Stimulated activated CD4-positive, alpha-beta T cell treated with anti-CD3 and anti-CD28 coated beads, Interleukin-2, amount 100 ng/mL, for 4 hours (primary cell): Measurements from ENCODE around the gene INPP5A.

ENCODE experiments used
- DNase-seq: peaks from one replicate; pipeline ENCODE4 v3.0.0-alpha.2; 2020; ENCODE audit warnings: low read depth

INPP5A gene

DNA sequence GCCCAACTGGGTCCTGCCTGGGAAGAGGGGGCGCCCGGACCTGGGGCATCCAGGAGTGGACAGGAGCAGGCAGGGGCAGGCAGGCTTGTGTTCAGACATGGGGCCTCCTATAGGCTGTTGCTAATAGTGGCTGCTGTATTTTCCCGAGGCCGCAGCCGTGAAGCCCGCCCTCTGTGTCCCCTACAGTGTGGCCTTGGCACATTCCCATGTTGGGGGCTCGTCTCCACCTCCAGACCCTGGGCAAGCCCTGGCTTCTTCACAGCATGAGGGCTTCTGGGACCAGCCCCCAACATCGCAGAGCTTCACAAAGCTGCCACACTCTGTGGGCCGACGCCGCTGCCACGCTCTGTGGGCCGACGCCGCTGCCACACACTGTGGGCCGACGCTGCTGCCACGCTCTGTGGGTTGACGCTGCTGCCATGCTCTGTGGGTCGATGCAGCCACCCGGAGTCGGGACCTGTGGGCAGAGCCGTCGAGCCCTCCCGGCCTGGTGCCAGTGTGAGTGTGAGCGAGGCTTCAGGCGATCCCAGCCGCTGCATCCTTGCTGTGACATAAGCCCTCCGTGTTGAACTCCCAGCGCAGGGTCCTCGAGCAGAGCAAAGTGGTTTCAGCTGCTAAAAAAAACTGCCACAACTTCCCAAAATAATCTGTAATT, 109.0 kb downstream of the INPP5A start:
- DNase-seq, result no peak

DNA sequence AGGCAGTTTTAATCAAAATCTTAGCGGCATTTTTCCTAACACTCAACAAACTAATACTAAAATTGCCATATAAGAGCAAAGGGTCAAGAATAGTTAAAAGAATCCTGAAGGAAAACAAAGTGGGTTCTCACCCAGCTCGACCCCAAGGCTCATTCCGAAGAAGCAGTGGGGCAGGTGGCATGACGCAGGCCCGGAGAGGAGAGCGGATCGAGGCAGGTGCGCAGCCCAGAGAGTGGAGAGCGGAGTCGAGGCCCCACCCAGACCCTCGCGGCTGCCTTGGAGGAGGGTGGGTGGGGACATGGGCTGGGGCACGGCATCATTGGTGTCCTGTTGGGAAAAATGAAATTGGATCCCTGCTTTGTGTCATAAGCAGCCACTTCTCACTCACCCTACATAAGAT, 109.8 kb downstream of the INPP5A start:
- DNase-seq, result no peak

GRCh38 chr10:132648072-132648850, 110.7 kb downstream of the INPP5A start:
- DNase-seq, result no peak

DNA sequence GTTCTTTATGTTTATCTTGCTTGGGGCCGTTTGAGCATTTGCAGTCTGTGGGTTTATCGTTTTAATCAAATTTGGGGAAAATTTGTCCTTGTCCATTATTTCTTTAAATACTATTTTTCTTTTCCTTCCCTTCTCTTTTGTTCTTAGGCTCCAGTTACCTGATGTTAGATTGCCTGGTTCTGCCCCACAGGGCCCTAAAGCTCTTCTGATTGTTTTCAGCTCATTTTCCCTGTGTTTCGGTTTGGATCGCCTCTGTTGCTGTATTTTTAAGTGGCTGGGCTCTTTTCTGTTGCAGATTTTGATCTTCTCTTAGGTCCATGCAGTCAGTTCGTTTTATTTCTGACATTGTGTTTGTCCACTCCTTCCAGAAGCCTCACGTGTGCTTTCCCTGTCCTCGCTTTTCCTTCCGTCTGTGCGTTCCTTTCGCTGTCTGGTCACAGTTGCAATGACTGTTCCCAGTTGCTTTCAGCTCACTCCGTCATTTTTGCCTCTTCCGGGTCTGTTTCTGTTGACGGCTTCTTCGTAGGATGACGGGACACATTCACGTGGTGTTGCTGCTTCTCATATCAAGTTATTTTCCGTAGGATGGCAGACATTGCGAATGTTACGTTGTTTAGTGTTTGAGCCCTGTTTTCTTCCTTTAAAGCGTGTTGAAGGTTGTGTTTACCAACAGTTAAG, 111.4 kb downstream of the INPP5A start:
- no peak for DNase-seq

- DNase-seq, result no peak
These were observed 112.2 kb downstream of the INPP5A start for GRCh38 chr10:132649651-132650360.

GRCh38 chr10:132650611-132651250, 113.1 kb downstream of the INPP5A start:
- no peak for DNase-seq

DNA sequence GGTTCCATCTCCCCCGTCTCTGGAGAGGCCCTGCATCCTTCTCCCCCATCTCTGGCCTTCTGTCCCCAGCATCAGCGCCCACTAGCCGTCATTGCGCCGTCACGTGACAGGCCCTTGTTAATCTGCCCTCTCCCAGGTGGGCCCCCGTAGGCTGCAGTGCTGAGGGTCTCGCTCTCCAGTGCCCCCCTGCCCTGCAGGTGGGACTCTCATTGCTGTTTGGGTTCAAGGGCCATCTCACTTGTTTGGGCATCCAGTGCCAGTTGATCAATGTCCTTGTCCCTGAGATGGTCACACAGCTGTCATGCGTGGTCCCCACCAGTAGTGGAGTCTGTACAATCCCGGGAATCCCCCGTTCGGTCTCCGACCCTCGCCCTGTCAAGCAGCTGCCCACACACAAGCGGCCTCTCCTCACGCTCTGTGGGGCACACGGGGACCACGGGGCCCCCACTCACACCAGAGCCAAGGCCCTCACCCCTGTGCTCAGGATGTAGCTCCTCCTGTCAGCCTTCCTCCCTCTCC, 114.0 kb downstream of the INPP5A start:
- no peak for DNase-seq

DNA sequence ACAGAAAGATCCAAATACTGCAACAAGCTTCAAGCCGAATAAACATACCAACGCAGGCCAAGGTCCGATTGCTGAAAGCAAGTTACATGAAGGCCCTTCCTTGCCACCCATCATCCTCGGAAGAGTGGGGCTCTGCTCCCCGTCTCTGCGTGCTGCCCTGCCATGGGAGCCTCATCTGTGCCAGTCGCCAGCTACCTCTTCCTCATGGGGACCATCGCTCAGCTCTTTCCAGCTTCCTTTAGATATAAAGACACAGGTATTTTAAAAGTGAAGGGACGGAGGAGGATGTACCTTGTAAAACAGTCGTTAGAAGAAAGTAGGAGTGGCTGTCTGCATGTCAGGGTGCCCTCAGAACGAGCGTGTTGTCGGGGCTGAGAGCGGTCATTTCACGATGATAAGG, 114.9 kb downstream of the INPP5A start:
- DNase-seq, result no peak

GRCh38 chr10:132652936-132653590, 115.5 kb downstream of the INPP5A start:
- no peak for DNase-seq

DNA sequence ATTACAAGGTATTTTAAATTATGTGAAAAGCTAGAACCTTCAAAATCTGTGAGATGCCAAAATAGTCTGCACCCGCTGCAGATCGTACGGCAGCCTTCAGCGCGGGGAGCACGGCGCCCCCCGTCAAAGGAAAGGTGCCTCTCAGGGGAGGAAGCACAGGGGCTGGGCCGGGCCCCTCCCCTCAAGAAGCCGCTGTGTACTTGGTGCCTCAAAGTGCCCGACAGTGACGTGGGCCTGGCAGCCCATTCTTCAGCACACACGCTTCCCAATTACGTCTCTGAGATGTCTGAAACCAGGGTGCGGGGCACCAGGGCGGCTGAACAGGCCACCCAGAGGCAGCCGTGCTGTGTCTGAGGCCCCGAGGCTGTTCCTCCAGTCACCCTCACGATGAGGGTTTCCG, 116.1 kb downstream of the INPP5A start:
- DNase-seq, result no peak

DNA sequence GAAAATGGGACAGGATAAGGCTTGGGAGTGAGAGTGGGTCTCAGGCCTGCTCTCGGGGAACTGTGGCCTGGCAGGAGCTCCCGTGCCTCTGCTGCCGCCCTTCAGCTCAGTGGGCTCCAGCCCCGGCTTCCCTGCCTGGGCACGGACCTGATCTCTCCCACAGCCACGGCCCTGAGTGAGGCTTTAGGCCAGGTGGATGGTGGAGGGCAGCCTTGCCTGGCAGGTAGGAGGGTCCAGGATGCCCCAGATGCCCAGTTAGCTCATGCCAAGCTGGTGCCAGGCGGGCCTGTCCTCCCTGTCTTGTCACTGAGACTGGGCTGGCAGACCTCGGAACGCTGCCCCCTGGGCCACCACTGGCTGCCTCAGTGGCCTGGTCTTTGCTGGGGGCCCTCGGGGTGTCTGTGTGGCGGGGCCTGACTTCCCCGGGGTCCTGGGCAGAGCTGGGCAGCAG, 116.6 kb downstream of the INPP5A start:
- DNase-seq, result no peak

DNA sequence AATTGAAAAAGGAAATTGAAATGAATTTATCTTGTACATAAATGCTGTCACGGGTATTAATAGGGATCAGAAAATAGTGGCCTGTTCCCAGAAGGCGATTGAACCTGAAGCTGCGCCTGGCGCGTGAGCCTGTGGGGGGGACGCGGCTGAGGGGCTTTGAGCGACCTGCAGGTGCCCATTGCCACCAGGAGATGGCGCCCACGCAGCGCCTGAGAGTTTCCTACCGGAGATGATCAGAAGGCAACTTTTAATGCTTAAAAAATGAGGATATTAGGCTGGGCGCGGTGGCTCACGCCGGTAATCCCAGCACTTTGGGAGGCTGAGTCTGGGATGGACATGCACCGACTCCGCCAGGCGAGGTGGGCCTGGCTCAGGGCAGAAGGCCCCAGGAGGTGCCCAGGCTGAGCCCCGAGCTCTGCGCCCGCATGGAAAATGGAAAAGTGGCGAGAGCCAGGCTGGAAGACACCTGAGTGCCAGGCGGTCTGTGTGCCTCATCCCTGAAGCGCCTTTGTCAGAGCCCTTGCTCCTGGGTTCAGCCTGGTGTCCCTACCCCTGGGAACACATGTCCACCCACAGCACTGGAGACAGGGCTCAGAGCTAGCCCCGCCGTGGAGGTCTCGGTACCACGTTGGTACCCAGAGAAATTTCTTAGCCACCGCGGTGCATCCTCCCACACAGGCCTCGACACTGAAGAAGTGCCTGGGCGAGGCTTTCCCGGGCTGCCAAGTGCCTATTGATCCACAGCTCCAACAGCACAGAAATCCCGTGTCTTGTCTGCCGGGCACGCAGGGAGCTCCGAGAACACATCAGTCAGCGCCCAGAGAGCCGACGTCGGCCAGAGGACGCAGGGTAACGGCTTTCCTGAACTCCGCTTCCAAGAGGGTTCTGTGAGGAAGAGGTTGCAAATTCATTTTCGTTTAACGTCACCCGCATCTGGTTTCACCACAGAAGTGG, 117.4 kb downstream of the INPP5A start:
- DNase-seq, result peak; percentile 19

DNA sequence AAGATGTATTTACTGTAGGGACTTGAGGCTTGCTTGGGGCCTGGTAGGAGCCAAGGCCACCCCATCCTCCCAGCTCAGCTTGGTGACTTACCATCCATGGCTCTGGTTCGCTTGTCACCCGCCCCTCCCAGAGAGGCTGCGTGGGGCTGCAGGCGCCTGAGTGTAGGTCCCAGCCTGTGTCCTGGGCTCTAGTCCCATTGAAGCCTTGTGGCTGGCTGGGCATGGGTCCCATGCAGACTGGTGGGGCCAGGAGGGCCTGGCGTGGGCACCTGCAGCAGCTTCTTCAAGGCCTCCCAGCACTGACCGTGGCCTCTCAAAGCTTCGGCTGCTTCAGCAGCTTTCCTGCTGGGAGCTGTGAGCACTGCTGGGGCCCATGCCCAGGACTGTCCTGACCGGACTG, 118.1 kb downstream of the INPP5A start:
- no peak for DNase-seq

DNA sequence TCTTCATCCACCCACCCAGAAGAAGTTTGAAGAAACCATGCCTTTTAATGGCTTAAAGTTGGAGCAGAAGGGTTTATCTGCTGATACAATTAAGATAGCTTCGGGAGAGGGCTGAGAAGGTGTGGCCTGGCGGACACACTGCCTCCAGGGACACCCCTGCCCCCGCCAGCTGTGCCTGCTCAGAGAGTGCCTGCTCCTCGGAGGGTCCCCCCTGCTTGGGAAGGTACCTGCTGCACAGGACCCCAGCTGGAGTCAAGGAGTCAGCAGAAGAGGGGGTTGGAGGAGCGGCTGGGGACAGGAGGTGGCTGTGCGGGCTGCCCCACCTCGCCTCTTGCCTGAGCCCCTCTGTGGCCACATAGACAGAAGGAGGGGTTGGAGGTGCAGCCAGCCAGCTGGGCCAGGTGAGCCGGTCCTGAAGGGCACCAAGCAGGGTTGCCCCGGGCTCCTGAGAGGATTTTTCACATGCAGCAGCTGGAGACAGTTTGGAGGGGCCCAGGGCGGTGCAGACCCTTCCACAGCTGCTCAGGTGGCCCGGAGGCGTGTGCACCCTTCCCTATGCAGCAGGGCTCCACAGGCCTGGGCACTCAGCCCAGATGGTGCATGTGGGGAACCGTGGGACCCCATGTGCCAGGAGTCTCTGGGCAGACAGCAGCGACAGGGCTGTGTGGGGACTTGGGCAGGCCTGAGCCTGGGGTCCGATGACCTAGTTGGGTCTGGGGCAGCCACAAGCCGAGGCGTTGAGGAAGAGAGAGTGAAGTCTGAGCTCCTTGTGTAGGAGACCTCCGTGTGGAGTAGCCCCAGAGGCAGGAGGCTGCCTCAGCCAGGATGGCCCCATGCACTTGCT, 118.9 kb downstream of the INPP5A start:
- DNase-seq, result no peak

DNA sequence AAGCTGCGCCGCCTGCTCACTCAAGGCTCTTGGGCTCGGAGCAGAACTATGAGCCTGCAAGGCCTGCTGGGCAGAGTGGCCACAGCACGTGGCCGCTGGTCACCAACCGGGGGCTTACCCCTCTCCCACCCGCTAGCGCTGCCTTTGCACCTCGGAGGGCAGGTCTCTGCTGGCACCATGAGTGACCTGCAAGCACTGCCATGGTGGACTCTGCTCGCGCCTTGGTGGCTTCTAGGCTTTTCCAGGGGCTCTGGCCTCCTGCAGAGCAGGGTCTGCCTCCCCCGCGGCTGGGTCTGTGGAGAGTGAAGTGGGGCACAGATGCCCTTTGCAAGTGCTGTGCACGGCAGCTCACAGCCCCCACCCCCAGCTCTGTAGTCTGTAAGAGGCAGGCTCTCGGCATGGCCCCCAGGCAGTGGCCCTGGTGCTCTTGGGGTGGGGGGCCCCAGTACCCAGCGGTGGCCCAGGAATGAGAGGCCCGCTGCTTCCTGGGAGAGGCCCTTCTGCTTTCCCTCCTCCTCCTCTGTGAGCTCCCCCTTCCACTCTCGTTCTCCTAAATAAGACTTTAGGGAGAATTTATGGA, 119.6 kb downstream of the INPP5A start:
- DNase-seq, result no peak

DNA sequence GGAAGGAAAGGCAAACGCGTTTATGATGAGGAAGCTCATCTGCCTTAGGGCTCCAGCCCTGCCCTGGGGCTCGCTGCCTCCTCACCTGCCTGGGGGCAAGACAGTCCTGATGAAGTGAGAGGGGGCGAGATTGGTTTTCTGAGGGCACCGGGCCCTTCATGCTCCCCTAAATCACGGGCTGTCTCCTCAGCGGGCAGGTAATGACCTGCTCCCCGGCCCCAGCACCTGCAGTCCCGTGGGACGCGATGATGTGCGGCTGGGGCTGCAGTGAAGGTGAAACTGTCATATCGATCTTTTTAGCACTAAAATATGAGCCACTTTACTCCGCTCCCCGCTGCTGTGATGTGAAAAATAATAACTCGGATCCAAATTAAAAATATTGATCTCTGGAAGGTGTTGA, 120.2 kb downstream of the INPP5A start:
- DNase-seq, result no peak

DNA sequence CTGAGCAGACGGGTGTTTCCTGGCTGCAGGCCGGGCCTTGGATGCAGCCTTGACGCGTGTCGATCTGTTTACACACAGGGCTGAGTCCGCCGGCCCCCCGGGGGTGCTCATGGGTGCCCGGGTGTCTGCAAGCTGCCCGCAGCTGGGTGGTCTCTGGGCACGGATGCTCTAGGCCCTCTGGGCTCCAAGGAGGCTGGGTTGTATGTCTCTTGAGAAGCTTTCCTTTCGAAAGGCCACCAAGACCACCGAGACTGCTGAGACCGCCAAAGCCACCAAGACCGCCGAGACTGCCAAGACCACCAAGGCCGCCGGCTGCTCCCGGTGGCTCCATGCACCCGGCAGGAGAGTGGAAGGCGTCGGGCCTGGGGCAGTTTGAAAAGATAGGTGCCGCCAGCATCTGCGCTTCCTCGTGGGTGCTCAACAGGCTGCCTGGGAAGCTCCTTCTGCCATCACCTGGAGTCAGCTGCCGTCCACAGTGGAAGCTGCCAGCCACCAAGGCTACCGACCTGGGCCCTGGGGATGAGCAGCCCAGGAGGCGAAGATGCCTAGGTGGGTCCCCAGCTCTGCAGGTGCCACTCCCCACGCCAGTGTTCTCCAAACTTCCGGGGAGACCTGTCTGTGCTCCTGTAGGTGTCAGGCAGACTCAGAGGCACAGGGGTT, 121.1 kb downstream of the INPP5A start:
- DNase-seq, result no peak
